Stimulated activated CD4-positive, alpha-beta T cell treated with anti-CD3 and anti-CD28 coated beads, Interleukin-2, amount 100 ng/mL, for 24 hours (primary cell): Measurements from ENCODE around the gene ZNF200.
"Not testable (repeated sequence)": the region's sequence is repeated elsewhere in the genome, so short reads cannot be mapped to it uniquely, and the experiment has no call there.

ENCODE experiments used
- DNase-seq, 2 donors: peaks; one replicate each; pipeline ENCODE4 v3.0.0-alpha.2; 2020

Gene ZNF200

DNA sequence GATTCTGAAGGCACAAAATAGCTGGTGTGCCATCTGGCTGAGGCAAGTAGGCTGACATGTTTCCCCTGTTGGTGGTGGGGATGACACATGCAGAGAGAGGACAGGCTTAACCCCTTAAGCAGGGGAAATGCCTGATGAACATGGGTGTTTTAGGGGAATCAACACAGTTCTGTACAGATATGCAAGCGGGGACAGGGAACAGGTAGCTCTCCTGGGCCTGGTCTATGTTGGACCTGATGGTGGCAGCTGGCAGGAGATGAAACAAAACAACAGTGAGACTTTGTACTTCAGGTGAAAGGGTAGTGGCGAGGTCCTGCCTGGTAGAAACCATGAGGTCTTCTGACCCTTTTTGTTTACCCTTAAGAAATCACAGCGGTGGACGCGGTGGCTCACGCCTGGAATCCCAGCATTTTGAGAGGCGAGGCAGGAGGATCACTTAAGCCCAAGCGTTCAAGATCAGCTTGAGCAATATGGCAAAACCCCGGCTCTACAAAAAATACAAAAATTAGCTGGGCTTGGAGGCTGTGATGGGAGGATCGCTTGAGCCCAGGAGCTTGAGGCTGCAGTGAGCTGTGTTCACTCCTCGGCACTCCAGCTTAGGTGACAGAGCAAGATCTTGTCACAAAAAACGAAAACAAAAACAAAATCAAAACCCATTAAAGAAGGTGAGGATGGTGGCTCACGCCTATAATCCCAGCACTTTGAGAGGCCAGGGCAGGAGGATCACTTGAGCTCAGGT, 36.5 kb downstream of the ZNF200 start:
- no peak for DNase-seq

DNA sequence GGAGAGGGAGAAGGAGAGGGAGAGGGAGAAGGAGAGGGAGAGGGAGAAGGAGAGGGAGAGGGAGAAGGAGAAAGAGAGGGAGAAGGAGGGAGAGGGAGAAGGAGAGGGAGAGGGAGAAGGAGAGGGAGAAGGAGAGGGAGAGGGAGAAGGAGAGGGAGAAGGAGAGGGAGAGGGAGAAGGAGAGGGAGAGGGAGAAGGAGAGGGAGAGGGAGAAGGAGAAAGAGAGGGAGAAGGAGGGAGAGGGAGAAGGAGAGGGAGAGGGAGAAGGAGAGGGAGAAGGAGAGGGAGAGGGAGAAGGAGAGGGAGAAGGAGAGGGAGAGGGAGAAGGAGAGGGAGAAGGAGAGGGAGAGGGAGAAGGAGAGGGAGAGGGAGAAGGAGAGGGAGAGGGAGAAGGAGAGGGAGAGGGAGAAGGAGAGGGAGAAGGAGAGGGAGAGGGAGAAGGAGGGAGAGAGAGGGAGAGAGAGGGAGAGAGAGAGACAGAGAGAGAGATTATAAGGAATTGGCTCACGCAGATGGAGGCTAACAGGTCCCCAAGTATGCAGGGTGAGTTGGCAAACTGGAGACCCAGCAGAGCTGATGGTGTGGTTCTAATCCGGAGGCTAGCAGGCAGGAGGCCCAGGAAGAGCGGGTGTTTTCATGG, 37.1 kb downstream of the ZNF200 start:
- DNase-seq: not testable (repeated sequence)

DNA sequence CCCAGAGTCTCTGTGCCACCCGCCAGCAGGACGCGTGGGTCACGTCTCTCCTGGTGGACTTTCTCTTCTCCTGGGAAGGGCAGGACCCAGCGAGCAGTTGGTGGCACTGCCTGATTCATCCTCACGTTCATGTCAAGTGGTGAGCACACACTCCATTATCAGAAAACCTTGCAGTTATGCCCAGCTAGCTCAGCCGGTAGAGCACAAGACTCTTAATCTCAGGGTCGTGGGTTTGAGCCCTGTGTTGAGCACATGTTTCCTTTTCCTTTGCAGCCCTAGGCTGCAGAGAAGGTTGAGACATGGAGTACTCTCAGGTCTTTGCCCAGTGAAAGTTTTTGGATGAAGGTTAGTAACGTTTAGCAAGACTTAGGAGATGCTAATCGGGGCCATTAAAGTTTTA, 39.0 kb downstream of the ZNF200 start:
- no peak for DNase-seq

DNA sequence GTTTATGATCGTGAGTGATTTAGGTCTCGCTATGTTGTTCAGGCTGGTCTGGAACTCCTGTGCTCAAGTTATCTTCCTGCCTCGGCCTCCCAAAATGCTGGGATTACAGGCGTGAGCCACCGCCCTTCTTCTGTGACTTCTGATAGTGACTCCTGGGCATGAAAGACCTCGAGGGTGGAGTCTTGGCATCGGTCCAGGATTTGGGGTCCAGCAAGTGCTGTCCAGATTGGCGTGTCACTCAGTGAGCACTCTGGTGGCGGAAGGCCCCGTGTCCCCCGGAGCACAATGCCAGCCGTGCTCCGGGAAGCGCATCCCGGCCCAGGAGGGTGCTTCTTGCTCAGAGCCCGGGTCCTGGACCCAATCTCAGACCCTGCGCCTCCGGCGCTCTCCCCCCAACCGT, 40.2 kb downstream of the ZNF200 start:
- no peak for DNase-seq

DNA sequence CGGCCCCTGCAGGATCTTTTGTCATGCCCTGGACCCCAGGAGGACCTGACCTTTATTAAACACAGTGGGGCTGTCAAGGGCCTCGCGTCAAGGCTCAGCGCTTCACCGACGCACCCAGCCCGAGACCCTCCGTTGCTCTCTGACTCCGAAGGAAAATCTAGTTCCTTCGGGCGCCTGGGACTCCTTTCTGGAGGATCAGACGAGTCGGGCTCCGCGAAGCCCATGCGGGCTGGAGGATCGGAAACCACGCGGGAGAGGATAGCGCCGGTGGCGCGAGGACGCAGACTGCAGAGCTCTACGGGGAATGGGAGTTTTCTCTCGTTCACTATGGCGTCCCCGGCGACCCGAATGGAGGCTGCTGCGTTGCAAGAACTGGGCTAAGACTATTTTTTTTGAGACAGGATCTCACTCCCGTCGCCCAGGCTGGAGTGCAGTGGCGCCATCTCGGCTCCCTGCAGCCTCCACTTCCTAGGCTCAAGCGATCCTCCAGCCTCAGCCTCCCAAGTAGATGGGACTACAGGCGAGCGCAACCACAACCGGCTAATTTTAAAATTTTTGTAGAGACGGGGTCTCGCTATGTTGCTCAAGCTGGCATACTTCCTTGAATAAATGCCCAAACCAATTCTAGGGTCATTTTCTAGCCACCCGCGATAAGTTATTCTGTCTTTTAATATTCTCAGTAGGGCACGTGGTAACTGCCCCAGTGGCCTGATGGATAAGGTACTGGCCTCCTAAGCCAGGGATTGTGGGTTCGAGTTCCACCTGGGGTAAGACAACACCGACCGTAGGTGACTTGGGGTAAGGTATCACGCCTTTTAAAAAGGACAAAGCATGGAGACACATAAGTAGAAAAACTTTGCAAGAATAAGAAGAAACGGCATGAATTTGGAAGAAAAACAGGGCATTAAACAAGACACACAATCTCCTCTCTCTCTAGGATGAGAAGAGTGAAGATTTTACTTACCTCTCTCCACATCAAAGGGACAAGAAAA, 41.4 kb downstream of the ZNF200 start:
- DNase-seq: no peak

DNA sequence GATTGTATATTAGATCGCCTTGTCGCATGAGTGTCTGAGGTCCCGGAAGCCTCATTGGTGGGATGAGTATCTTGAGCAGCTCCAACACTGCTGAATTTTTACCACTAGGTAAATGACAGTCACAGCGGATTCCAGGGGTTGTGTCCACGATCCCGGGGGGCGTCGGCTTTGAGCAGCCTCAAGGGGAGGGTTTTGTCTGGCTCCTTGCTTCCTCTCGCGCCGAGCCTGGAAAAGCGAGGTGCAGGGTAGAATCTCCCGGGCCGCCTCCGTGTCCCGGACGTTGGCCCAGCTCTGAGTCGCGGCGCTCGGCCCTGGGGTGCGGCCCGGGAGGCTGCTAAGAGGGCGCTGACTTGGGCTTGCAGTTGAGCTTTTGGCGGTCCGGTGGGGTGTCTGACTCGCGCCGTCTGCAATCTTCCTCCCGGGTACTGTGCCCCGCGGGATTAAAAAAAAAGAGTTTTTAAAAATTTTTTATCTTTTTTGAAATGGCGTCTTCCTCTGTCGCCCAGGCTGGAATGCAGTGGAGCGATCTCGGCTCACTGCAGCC, 42.4 kb downstream of the ZNF200 start:
- no peak for DNase-seq

DNA sequence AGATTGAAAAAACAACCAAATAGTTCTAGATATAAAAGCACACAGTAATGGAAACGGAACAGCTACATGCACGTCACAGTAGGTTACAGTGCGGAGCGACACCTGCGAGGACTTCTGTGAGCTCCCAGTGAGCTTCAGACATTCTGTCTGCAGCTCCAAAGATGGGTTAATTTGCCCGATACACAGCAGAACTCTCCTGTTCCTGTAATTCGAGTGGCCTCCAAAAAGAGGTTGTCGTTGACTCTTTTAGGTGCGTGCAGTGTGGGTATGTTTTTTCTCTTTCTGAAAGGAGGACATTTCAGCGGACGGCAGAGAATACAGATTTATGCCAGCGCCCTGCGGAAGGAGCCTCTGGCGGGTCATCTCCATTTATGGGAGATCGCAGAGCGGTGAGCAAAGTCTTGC, 44.0 kb downstream of the ZNF200 start:
- DNase-seq: no peak

DNA sequence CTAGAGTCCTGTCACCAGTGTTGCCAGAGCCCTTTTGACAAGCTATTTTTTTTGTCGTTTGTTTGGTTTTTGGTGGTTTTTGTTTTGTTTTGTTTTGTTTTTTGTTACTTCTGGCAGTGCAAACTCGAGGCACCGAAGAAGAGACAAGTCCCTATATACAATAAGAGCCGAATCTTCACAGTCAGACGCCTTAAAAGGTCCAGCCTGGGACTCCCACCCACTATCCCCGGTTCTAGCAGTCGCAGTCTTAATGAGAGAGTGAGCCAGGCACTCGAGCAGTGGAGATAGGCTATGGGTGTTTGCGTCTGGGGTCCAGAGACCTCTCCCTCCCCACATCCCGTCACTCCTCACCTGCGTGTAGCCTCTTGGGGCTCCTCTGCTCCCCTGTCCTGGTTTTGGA, 45.1 kb downstream of the ZNF200 start:
- DNase-seq: no peak

DNA sequence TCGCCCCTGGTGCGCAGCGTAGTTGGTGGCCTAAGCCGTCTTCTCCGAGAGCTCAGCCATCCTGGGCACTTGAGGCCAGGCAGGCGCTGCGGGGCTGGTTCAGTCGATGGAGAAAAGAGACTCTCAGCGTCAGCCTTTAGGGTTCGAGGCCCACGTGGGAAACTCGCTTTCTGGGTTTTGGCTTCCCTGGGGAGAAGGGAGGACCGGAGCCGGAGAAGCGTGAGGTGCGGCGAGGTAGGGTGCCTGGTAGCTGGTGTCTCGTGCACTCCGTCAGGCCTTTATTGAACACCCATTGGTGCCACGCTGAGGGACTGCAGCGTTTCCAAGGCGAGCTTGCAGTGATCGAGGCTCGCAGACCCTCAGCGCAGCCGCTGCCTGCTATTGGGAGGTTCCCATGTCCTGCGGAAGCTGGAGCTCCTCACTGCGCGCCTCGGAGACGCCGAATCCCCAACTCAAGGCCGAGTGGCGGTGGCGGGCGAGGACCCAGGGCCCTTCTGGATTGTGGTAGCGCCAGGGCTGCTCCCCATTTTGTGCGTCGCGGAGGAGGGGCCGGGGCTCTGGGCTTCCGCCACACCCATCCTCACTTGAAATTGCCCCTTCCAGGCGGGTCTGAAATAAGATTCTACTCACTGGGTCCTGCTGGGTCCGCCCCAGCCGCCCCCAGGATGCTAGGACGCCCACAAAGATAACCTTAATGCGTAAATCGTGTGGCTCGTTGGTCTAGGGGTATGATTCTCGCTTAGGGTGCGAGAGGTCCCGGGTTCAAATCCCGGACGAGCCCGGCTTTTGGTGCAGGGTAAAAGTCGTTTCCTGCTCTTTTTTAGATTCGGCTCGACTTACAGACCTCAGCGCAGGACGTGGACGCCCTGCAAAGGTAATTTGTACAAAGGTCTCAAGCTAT, 45.8 kb downstream of the ZNF200 start:
- peak; percentile 58 to 84 for DNase-seq

DNA sequence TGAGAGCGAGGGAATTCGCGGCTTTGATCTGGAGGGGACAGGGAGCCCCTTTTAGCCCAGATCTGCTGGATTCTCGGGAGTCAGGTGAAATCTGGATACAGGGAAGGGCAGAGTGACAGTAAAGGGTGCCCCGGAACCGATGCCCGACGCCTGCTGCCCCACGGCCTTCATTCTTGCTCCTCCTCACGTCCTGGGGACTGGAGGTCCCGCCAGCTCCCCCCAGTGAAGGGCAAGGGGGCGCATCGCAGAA, 46.4 kb downstream of the ZNF200 start:
- DNase-seq: no peak

DNA sequence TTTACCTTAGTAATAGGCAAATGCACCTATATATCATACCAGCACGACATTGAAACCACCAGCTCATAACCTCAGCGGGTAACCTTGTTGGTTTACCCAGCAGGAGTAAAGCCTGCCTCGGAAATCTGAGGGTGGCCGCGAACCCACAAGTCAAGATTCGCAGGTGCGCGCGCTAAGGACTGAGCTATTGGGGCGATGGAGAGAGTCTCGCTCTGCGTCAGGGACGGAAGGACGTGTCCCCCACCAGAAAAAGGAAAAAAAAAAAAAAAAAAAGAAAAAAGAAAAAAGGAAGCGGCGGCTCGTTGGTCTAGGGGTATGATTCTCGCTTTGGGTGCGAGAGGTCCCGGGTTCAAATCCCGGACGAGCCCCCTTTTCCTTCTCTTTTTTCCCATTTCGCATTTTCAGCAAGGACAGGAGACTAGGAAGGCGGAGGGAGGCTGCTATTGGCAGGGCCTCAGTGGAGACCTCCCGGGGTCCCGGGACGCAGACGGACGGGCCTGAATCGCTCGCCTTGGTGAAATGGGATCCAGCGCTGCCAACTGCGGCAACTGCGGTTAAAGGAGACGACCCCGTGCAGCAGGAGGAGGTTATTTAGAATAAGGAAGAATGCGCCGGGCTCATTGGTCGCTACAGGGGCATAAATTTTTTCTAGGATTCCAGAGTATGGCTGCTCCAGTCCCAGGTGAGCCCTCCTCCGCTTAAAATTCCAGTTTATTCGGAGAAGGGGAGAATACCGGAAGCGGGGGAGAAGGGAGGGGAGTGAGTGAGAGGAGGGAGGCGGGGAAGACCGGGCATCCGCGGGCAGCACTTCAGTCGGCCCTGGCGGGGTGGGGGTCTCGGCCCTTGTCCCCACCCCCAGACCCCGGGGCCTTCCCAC, 46.9 kb downstream of the ZNF200 start, which contains the start of gene OR1F1:
TSS of gene OR1F1 (plus strand) at position 407 of the 877 bp plus-strand sequence.
- DNase-seq: peak; percentile 69 to 86

DNA sequence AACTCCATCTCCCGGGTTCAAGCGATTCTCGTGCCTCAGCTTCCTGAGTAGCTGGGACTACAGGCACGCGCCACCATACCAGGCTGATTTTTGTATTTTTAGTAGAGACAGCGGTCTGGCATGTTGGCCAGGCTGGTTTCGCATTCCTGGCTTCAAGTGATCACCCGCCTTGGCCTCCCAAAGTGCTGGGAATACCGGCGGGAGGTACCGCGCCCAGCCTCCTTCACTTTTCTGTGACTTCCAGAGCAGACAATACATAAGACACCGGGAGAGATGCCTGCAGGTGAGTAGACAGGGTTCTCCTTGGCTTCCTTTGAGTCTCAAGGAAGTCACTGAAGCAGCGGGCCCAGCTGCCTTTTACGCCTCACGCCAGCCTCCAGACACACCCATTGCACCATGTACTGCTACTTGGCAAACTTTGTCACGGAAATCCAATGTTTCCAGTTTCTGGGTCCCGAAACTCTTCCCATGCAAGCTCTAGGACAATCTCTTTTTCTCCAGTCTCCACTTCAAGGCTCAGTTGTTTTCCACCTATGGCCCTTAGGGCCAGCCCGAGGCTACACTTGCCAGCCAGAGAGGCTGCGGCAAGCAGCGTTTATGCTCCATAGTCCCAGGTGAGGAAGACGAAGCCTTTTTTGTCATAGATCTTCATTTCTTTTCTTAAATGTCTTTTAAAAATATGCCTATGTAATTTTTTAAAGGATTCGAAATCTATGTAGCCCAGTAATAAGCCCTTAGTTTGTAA, 47.8 kb downstream of the ZNF200 start:
- DNase-seq: no peak

DNA sequence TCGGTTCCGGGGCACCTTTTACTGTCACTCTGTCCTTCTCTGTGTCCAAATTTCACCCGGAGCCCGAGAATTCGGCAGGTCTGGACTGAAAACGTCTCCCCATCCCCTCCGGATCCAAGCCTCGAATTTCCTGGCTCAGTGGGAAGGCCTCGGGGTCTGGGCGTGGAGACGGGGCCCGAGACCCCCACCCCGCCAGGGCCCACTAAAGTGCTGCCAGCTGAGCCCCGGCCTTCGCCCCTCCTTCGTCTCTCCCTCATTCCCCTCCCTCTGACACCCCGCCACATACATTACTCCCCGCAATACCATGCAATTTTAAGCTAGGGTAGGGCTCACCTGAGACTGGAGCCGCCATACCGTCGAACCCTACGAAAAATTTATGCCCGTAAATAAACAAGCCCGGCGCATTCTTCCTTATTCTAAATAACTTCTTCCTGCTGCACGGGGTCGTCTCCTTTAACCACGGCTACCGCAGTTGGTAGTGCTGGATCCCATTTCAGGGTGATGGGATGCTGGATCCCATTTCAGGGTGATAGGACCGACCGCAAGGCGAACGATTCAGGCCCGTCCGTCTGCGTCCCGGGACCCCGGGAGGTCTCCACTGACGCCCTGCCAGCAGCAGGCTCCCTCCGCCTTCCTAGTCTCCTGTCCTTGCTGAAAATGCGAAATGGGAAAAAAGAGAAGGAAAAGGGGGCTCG, 51.4 kb downstream of the ZNF200 start:
- DNase-seq: no peak

DNA sequence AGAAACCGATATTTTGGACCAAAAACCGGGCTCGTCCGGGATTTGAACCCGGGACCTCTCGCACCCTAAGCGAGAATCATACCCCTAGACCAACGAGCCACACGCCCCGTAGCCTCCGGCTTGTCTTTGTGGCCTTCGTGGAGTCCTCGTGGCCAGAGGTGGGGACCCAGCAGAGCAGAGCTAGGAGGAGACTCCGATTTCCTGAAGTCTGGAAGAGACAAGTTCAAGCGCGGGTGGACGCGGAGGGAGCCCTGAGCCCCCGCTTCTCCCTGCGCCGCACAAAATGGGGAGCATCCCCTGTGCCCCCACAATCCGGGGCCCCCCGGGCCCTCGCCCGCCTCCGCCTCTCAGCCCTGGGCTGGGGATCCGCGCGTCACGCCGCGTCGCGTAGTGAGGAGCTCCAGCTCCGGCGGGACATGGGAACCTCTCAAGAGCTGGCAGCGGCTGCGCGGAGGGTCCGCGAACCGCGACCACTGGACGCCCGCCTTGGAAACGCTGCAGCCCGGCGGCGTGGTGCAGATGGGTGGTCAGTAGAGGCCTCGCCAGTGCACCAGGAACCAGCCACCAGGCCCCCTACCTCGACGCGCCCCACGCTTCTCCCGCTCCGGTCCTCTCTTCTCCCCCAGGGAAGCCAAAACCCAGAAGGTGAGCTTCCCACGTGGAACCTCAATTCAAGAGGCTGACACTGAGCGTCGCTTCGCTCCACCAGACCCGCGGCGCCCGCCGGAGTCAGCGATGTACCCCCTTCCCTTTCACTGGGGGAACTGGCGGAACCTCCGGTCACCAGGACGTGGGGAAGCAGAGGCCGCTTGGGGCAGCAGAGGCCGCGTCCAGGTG, 52.1 kb downstream of the ZNF200 start:
- peak; percentile 64 to 85 for DNase-seq

DNA sequence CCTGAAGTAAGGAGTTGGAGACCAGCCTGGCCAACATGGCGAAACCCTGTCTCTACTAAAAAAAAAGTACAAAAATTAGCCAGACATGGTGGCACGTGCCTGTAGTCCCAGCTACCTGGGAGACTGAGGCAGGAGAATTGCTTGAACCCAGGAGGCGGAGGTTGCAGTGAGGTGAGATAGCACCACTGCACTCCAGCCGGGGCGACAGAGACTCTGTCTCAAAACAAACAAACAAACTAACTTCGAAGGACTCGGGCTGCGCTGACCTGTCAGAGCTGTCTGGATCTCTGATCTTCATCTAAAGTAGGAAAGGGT, 52.7 kb downstream of the ZNF200 start:
- not testable (repeated sequence) for DNase-seq

DNA sequence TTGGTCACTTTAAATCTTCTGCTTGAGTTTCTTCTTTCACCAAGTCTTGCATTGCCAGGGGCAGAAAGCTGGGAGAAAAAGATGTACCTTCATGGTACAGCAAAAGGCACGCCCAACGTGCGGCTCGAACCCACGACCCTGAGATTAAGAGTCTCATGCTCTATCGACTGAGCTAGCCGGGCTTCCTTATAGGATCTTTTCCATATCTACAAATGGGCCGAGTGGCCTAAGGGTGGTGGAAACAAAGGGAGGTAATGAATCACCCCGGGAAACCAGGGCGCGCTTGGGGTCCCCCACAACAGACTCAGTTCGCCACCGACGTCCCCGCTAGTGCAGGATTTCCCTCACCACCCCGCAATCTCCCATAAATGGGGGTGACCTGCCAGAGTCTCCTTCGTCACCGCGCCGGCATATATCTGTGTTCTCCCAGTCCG, 54.5 kb downstream of the ZNF200 start:
- peak in 1 of 2 donors; percentile 47 for DNase-seq

DNA sequence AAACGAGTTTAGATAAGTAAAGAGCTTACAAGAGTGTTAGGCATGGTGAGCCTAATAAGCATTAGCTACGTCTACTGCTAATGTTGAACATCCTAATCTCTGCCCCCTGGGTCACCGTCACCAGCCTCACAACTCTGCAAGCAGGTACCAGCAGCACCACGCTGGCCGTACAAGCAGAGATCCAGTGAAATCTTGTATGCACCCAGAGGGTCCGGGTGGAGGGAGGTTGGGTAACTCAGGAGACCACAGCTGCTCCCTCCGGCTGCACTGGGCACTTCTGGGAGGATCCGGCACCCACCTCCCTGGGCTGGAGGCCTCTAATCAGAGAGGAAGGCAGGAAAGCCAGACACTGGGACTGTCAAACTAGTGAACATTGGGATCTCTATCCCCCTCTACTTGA, 55.3 kb downstream of the ZNF200 start:
- DNase-seq: no peak

DNA sequence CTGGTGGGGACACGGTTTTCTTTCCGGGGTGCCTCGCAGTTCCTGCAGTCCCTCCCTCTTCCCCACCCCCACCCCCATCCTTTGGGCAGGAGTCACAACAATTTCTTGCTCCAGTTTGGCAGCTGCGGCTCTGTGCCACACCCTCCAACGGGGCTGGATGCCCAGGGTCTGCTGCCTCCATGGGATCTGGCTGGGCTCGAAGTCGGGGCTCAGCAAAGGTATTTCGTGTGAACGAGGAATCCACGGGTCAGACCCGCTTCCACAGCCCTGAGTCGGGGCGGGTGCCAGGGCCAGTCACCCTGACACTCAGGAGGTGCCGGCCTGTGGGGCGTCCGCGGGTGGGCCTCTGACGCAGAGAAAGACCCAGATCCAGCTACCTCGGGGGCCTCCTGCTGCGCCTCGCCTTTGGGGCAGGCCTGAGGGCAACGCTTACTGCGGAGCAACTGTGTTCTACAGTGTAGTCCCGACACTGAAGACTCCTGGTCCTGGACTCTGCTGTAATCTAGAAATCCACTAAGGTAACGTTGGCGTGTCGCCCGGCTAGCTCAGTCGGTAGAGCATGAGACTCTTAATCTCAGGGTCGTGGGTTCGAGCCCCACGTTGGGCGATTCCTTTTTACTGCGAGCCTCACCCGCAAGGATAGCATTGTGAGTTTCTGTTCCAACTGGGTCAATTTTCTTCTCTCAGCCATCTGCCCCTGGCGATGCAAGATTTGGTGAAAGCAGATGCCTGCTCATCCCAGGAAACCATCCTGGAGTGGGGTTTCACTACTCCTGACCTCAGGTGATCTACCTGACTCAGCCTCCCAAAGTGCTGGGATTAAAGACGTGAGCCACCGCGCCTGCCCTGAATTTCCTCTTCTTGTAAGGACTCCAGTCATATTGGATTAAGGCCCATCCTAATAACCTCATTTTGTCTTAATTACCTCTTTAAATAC, 59.5 kb downstream of the ZNF200 start:
- DNase-seq: peak in 1 of 2 donors; percentile 82
